ENCODE data around the gene RSRC2.
"Not testable (repeated sequence)": the region's sequence is repeated elsewhere in the genome, so short reads cannot be mapped to it uniquely, and the experiment has no call there.

RSRC2 gene

GRCh38 chr12:122516544-122517361, 10.0 kb downstream of the RSRC2 start:
- no peak for DNase-seq (ENCODE audit: low read depth)
- H3K4me3 ChIP-seq (ENCODE audit: low read depth, low read length), result no peak overlapping the region
- TF ChIP-seq POLR2A (IDR thresholded peaks at IDR 0.05; ENCODE audit: extremely low read depth, insufficient read length) (no peak), MYC (IDR thresholded peaks at IDR 0.05; ENCODE audit: low read depth, low read length) (no peak), MAX (IDR thresholded peaks at IDR 0.05; ENCODE audit: low read depth, low read length) (no peak), CTCF (IDR thresholded peaks at IDR 0.05; ENCODE audit: low read depth, low read length) (no peak)

- H3K4me3 ChIP-seq (ENCODE audit: low read depth, low read length), result no peak overlapping the region
- TF ChIP-seq POLR2A (IDR thresholded peaks at IDR 0.05; ENCODE audit: extremely low read depth, insufficient read length) (no peak), MAX (IDR thresholded peaks at IDR 0.05; ENCODE audit: low read depth, low read length) (no peak), MYC (IDR thresholded peaks at IDR 0.05; ENCODE audit: low read depth, low read length) (no peak), CTCF (IDR thresholded peaks at IDR 0.05; ENCODE audit: low read depth, low read length) (no peak)
- no peak for DNase-seq (ENCODE audit: low read depth)
Measured at GRCh38 chr12:122515275-122515674, 11.5 kb downstream of the RSRC2 start.

GRCh38 chr12:122513660-122514059, 13.1 kb downstream of the RSRC2 start:
- DNase-seq (ENCODE audit: low read depth), result no peak
- no peak overlapping the region for H3K4me3 ChIP-seq (ENCODE audit: low read depth, low read length)
- no peak for TF ChIP-seq CTCF (IDR thresholded peaks at IDR 0.05; ENCODE audit: low read depth, low read length)
- TF ChIP-seq MYC (IDR thresholded peaks at IDR 0.05; ENCODE audit: low read depth, low read length), result no peak
- TF ChIP-seq MAX (IDR thresholded peaks at IDR 0.05; ENCODE audit: low read depth, low read length), result no peak
- TF ChIP-seq POLR2A (IDR thresholded peaks at IDR 0.05; ENCODE audit: extremely low read depth, insufficient read length), result no peak

- not testable (repeated sequence) for DNase-seq (ENCODE audit: low read depth); H3K4me3 ChIP-seq (ENCODE audit: low read depth, low read length)
Measured at GRCh38 chr12:122513028-122513427, 13.7 kb downstream of the RSRC2 start.

- H3K4me3 ChIP-seq (ENCODE audit: low read depth, low read length), result no peak overlapping the region
- DNase-seq (ENCODE audit: low read depth), result no peak
- TF ChIP-seq POLR2A (IDR thresholded peaks at IDR 0.05; ENCODE audit: extremely low read depth, insufficient read length) (no peak), CTCF (IDR thresholded peaks at IDR 0.05; ENCODE audit: low read depth, low read length) (no peak), MAX (IDR thresholded peaks at IDR 0.05; ENCODE audit: low read depth, low read length) (no peak), MYC (IDR thresholded peaks at IDR 0.05; ENCODE audit: low read depth, low read length) (no peak)
Measured at GRCh38 chr12:122508163-122508562, 18.6 kb downstream of the RSRC2 start.

GRCh38 chr12:122506393-122506938, 20.3 kb downstream of the RSRC2 start:
- H3K4me3 ChIP-seq (ENCODE audit: low read depth, low read length), result no peak overlapping the region
- no peak for DNase-seq (ENCODE audit: low read depth)
- no peak for TF ChIP-seq MYC (IDR thresholded peaks at IDR 0.05; ENCODE audit: low read depth, low read length)
- no peak for TF ChIP-seq POLR2A (IDR thresholded peaks at IDR 0.05; ENCODE audit: extremely low read depth, insufficient read length)
- TF ChIP-seq MAX (IDR thresholded peaks at IDR 0.05; ENCODE audit: low read depth, low read length), result no peak
- TF ChIP-seq CTCF (IDR thresholded peaks at IDR 0.05; ENCODE audit: low read depth, low read length), result no peak
